Lung (tissue), 12 donors: ENCODE results near the gene B3GALNT2. TPM values are rescaled to one million over a fixed set of nuclear protein-coding genes. Genes with fewer than 3 reads are reported as not detected.

Experiments used
- ATAC-seq: fragments of 200-7000 bp; cut with Tn5 transposase; one replicate; pipeline ENCODE4 v1.9.1; 2020; ENCODE audit warnings: moderate number of reproducible peaks; ENCODE audit not compliant: insufficient read depth, low FRiP score
- DNase-seq, 3 donors: peaks; one replicate each; pipeline ENCODE4 v3.0.0-alpha.2; 2013 to 2017
- H3K27ac ChIP-seq, 2 donors: one replicate each; pipeline ENCODE4 v1.5.1; 2013; ENCODE audit warnings: mild to moderate bottlenecking in 2 of 2, moderate library complexity in 2 of 2, control low read depth in 1 of 2, inconsistent platforms in 1 of 2, low read depth in 1 of 2, low read length in 1 of 2
- H3K27me3 ChIP-seq, 3 donors: one replicate each; pipeline ENCODE4 v1.5.1; 2013; ENCODE audit warnings: low read length in 2 of 3; ENCODE audit not compliant: control insufficient read depth in 3 of 3, insufficient read depth in 3 of 3
- H3K36me3 ChIP-seq, 4 donors: one replicate each; pipeline ENCODE4 v1.5.1; 2013; ENCODE audit warnings: low read length in 4 of 4, mild to moderate bottlenecking in 1 of 4, moderate library complexity in 1 of 4; ENCODE audit not compliant: control insufficient read depth in 4 of 4, insufficient read depth in 4 of 4
- H3K4me1 ChIP-seq, 5 donors: one replicate each; pipeline ENCODE4 v1.5.1; 2013; ENCODE audit warnings: low read length in 5 of 5, mild to moderate bottlenecking in 2 of 5, moderate library complexity in 1 of 5; ENCODE audit not compliant: control insufficient read depth in 5 of 5, insufficient read depth in 5 of 5
- H3K4me3 ChIP-seq: one replicate; pipeline ENCODE4 v1.5.1; 2013; ENCODE audit warnings: mild to moderate bottlenecking, control low read depth, moderate library complexity
- H3K9ac ChIP-seq, 2 donors: one replicate each; pipeline ENCODE4 v1.5.1; 2013; ENCODE audit warnings: low read length in 2 of 2, control low read depth in 1 of 2; ENCODE audit not compliant: insufficient read depth in 1 of 2
- H3K9me3 ChIP-seq, 4 donors: one replicate each; pipeline ENCODE4 v1.5.1; 2013; ENCODE audit warnings: low read length in 3 of 4, mild to moderate bottlenecking in 1 of 4, moderate library complexity in 1 of 4; ENCODE audit not compliant: control insufficient read depth in 4 of 4, insufficient read depth in 3 of 4
- WGBS, 2 donors: extraction: QIAGEN DNeasy Blood & Tissue Kit; methylation state at CpG; one replicate each; pipeline ENCODE4 v1.1.7; 2013; 5-methylcytosine and 5-hydroxymethylcytosine counted together
- polyA plus RNA-seq, 2 donors: library from polyadenylated mRNA; stranded (reverse); fragments of 200-250 nt; gene quantifications; one replicate each; pipeline ENCODE4 v1.2.1, GENCODE V29; 2013
- total RNA-seq, 2 donors: library from RNA; depleted of rRNA in 1 of 2; stranded (reverse); fragments of >200 nt in 1 of 2; gene quantifications; one replicate each; pipeline ENCODE4 v1.2.1, GENCODE V29; 2014 to 2021
- TF ChIP-seq, protein P1 (sequence below): IDR thresholded peaks from 2 replicates; pipeline ENCODE4 v1.5.1; 2012; ENCODE audit warnings: mild to moderate bottlenecking; ENCODE audit errors: control extremely low read depth, extremely low read depth
- donor health status: control.
- donor health status: control.
- donor health status: Bipolar disorder and iron deficiency.
- donor health status: healthy.
- donor health status: DM: yes; HTN: yes; CAD: no.

B3GALNT2 gene
- total and polyA plus RNA-seq, 4 donors, result 2.3 to 30.8 (median 11.3) TPM

DNA sequence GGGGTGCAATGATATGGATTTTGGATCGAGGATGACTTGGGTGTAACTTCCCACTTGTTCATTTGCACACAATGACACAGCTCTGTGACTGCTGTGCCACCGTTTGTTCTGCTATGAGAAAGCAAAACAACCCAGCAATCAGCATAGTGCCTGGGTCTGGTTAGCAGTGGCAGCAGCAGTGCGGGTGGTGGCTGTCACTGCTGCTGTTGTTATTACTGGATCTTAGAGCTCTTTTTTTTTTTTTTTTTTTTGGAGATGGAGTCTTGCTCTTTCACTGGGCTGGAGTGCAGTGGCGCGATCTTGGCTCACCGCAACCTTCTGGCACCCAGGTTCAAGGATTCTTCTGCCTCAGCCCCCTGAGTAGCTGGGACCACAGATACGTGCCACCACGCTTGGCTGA is 80.2 kb downstream of the B3GALNT2 start:
- WGBS, 2 donors, result 77 to 81% methylated on average over 8 of the region's 8 CpGs
- no peak for DNase-seq
- peaks cover 0 to 7% (median 1%) of the 10 kb centered on the region in 4 donors for H3K36me3 ChIP-seq
- no peaks in the 10 kb centered on the region for H3K4me1 ChIP-seq
- H3K9me3 ChIP-seq, result no peaks in the 10 kb centered on the region
- no peak overlapping the region for H3K27ac ChIP-seq
- no peak overlapping the region for H3K4me3 ChIP-seq
- TF ChIP-seq, protein P1, sequence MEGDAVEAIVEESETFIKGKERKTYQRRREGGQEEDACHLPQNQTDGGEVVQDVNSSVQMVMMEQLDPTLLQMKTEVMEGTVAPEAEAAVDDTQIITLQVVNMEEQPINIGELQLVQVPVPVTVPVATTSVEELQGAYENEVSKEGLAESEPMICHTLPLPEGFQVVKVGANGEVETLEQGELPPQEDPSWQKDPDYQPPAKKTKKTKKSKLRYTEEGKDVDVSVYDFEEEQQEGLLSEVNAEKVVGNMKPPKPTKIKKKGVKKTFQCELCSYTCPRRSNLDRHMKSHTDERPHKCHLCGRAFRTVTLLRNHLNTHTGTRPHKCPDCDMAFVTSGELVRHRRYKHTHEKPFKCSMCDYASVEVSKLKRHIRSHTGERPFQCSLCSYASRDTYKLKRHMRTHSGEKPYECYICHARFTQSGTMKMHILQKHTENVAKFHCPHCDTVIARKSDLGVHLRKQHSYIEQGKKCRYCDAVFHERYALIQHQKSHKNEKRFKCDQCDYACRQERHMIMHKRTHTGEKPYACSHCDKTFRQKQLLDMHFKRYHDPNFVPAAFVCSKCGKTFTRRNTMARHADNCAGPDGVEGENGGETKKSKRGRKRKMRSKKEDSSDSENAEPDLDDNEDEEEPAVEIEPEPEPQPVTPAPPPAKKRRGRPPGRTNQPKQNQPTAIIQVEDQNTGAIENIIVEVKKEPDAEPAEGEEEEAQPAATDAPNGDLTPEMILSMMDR, result no peak
- no peak for ATAC-seq
- H3K9ac ChIP-seq, result no peak overlapping the region
- no peaks in the 10 kb centered on the region for H3K27me3 ChIP-seq

DNA sequence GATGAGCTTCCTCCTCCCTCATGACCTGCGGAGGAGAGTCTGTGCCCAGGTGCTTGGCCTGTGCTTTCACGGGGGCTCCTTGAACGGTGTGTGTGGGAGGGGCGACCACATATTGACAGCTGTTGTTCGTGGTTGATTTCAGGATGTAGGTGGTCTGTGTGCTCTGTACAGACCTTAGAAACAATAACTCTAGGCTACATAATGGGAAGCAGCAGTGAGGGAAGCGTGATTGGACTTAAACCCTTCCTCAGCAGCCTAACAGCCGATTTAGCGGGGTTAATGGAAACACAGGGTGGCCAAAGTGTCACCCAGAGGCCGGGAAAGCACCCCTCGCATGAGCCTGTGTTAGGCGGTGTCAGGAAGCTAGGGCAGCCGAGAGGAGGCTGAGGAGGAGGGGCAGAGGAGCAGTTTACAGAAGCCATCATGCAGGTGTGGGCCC is 81.0 kb downstream of the B3GALNT2 start:
- no peak for DNase-seq
- ATAC-seq, result no peak
- 25 to 55% methylated on average over 12 of the region's 12 CpGs for WGBS, 2 donors

DNA sequence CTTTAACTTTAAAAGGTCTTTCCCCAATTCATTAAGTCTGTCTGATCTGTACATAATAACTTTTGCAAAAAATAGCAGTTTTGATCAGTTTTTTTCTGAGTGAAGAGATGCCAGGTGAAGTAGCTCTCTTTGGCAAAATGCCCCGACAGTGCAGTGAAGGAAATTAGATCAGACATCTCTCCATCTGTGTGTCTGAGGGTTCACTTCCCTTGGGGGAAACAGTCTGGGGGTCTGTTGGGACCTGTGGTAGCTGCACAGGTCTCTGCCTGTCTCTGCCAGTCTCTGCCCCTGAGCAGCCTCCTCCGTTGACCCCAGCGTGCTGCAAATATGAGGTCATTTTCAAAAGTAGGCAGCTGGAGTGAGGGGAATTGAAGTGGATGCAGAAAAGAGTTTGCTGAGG is 82.5 kb downstream of the B3GALNT2 start:
- DNase-seq (no peak), ATAC-seq (no peak)
- no peak overlapping the region for H3K9ac ChIP-seq
- H3K27ac ChIP-seq, result no peak overlapping the region
- peaks cover 0 to 3% (median 0%) of the 10 kb centered on the region in 5 donors for H3K4me1 ChIP-seq
- H3K36me3 ChIP-seq, result peaks cover 0 to 12% (median 3%) of the 10 kb centered on the region in 4 donors
- WGBS, 2 donors, result 26 to 64% methylated on average over 3 of the region's 3 CpGs
- H3K27me3 ChIP-seq, result no peaks in the 10 kb centered on the region
- TF ChIP-seq, protein P1, result no peak
- no peak overlapping the region for H3K4me3 ChIP-seq
- H3K9me3 ChIP-seq, result no peaks in the 10 kb centered on the region

More for the DNA sequence above, 81.0 kb downstream of the B3GALNT2 start:
- H3K9me3 ChIP-seq, result no peaks in the 10 kb centered on the region
- no peak overlapping the region for H3K4me3 ChIP-seq
- no peaks in the 10 kb centered on the region for H3K4me1 ChIP-seq
- no peak overlapping the region for H3K27ac ChIP-seq
- H3K36me3 ChIP-seq, result peaks cover 0 to 10% (median 3%) of the 10 kb centered on the region in 4 donors
- H3K9ac ChIP-seq, result no peak overlapping the region
- H3K27me3 ChIP-seq, result no peaks in the 10 kb centered on the region
- TF ChIP-seq, protein P1, result no peak

DNA sequence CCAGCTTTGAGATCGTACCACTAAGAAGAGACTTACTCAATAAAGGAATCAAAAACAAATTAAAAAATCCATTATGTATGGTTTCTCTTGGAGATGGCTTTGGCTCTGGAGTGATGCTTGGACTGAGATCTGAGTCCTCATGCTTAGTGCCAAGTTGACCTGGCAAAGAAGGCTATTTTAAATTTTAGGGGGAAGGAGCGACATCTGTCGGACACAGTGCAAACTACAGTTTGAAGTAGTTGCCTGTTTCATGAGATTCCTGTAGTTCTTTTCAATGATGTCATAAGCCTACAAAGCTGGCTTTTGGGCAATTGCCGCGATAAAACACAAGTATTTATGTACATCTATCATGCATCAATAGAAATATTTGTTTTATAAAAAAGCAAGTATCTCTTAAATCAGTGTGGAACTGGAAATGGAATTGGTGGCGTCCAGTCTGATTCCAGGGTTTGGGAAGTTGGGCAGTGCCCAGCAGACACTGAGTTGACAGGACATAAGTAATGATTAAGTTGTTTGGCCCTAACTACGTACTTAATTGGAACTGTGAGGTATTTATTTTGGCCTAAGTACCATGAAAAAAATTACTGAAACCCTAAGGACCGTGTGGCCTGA is 87.1 kb downstream of the B3GALNT2 start:
- no peaks in the 10 kb centered on the region for H3K27me3 ChIP-seq
- TF ChIP-seq, protein P1, result peak; percentile 81
- H3K9me3 ChIP-seq, result no peaks in the 10 kb centered on the region
- H3K4me1 ChIP-seq, result peaks cover 0 to 6% (median 0%) of the 10 kb centered on the region in 5 donors
- WGBS, 2 donors, result 37 to 40% methylated on average over 8 of the region's 8 CpGs
- DNase-seq (peak; percentile 81 to 92 (median 90)), ATAC-seq (no peak)
- no peak overlapping the region for H3K27ac ChIP-seq
- H3K36me3 ChIP-seq, result peaks cover 0 to 15% (median 6%) of the 10 kb centered on the region in 4 donors
- no peak overlapping the region for H3K4me3 ChIP-seq
- H3K9ac ChIP-seq, result no peak overlapping the region
